A673 (cell line): ENCODE data around the gene PNLIP. TPM values are rescaled to one million over a fixed set of nuclear protein-coding genes. Genes with fewer than 3 reads are reported as not detected.

Source experiments
- BruUV-seq: library from RNA; stranded (reverse); fragments of 400-500 nt; replicated peaks from 2 replicates; lab custom pipeline; 2021; lab: Mats Ljungman, UMichigan
- CTCF ChIA-PET: fragments of 300-600 bp; sonication (Branson Sonifier 250); formaldehyde crosslinking; loops from one replicate; lab custom pipeline; 2022; ENCODE audit warnings: antibody characterized with exemption; lab: Charles Lee
- POLR2A ChIA-PET: fragments of 300-600 bp; sonication (Branson Sonifier 250); formaldehyde crosslinking; loops from one replicate; lab custom pipeline; 2022; ENCODE audit warnings: antibody characterized with exemption; ENCODE audit not compliant: low non-redundant PET; lab: Charles Lee
- DNase-seq: peaks from one replicate; pipeline ENCODE4 v3.0.0-alpha.2; 2015; ENCODE audit warnings: low spot score
- H3K27ac ChIP-seq: fragments of 200-600 bp; sonication (generic); 2 replicates; pipeline ENCODE4 v1.5.1; 2016; ENCODE audit warnings: mixed run types, low read depth, mild to moderate bottlenecking, mixed read lengths, antibody characterized with exemption, low read length; ENCODE audit not compliant: poor library complexity, severe bottlenecking
- H3K27me3 ChIP-seq: fragments of 200-600 bp; sonication (generic); replicated peaks from 2 replicates; pipeline ENCODE4 v1.6.1; 2017; ENCODE audit warnings: mixed run types, low read depth, mild to moderate bottlenecking, mixed read lengths, antibody characterized with exemption, low read length; ENCODE audit not compliant: insufficient read depth, poor library complexity
- H3K36me3 ChIP-seq: fragments of 200-600 bp; sonication (generic); 2 replicates; pipeline ENCODE4 v1.6.1; 2016; ENCODE audit warnings: mixed run types, mild to moderate bottlenecking, mixed read lengths, antibody characterized with exemption, low read length; ENCODE audit not compliant: insufficient read depth, poor library complexity, severe bottlenecking
- H3K4me1 ChIP-seq: fragments of 200-600 bp; sonication (generic); 2 replicates; pipeline ENCODE4 v1.6.1; 2017; ENCODE audit warnings: mixed run types, mild to moderate bottlenecking, mixed read lengths, antibody characterized with exemption, low read length; ENCODE audit not compliant: insufficient read depth, poor library complexity, severe bottlenecking
- H3K4me3 ChIP-seq: fragments of 200-600 bp; sonication (generic); 2 replicates; pipeline ENCODE4 v1.5.1; 2016; ENCODE audit warnings: low read depth, mixed run types, mild to moderate bottlenecking, mixed read lengths, low read length; ENCODE audit not compliant: poor library complexity, severe bottlenecking
- H3K9me3 ChIP-seq: fragments of 200-600 bp; sonication (generic); 2 replicates; pipeline ENCODE4 v1.6.1; 2016; ENCODE audit warnings: mixed run types, low read depth, mild to moderate bottlenecking, mixed read lengths, antibody characterized with exemption, low read length; ENCODE audit not compliant: poor library complexity, severe bottlenecking
- EZH2 ChIP-seq: fragments of 200-600 bp; sonication (generic); IDR thresholded peaks from 2 replicates; pipeline ENCODE4 v1.6.1; 2017; ENCODE audit warnings: borderline replicate concordance, low read depth, mild to moderate bottlenecking, mixed read lengths, antibody characterized with exemption, low read length; ENCODE audit not compliant: poor library complexity, severe bottlenecking
- intact Hi-C: fragments of 100-400 bp; cut with micrococcal nuclease; formaldehyde crosslinking; loops from one replicate; pipeline ENCODE4 v1.10.0; 2022; ENCODE audit not compliant: unreplicated experiment
- total RNA-seq: library from RNA; stranded (reverse); gene quantifications from 2 replicates; pipeline ENCODE4 v1.2.3, GENCODE V29; 2021
- TF ChIP-seq, protein P1 (sequence below): fragments of 300-800, 200-600 bp; sonication (generic); conservative IDR thresholded peaks from 2 replicates; pipeline ENCODE4 v1.5.1; 2017; ENCODE audit warnings: low read depth, mild to moderate bottlenecking, antibody characterized with exemption, low read length, moderate library complexity, mixed read lengths

The PNLIP gene
- total RNA-seq, 1 experiment from 2014 or later = not detected

DNA sequence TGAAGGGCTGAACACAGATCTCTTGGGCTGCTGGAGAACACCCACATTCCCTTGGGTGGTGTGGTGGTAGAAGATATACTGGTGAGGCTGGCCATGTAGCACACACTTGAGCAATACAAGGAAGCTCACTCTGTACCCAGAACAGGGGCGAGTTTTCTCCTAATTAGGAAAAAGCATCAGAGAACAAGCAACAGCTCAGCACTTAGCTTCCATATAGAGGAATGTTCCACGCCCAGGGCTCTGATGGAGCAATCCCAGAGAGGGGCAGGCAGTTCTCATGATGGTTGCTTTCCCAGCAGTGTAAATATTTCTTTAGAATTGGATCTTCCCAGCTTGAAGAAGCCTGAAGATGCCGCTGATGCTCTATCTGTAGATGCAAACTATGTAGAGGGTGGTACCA is 21.0 kb upstream of the PNLIP start:
- intact Hi-C loops = no loop called here
- POLR2A ChIA-PET = no interaction called here
- Histone ChIP-seq H3K27me3 (no peaks in the 10 kb centered on the region), H3K9me3 (no peaks in the 10 kb centered on the region), H3K4me3 (no peak overlapping the region), H3K36me3 (no peaks in the 10 kb centered on the region), H3K27ac (no peak overlapping the region), H3K4me1 (no peaks in the 10 kb centered on the region)
- BruUV-seq = no TSS peak
- DNase-seq = no peak
- TF ChIP-seq, protein P1, sequence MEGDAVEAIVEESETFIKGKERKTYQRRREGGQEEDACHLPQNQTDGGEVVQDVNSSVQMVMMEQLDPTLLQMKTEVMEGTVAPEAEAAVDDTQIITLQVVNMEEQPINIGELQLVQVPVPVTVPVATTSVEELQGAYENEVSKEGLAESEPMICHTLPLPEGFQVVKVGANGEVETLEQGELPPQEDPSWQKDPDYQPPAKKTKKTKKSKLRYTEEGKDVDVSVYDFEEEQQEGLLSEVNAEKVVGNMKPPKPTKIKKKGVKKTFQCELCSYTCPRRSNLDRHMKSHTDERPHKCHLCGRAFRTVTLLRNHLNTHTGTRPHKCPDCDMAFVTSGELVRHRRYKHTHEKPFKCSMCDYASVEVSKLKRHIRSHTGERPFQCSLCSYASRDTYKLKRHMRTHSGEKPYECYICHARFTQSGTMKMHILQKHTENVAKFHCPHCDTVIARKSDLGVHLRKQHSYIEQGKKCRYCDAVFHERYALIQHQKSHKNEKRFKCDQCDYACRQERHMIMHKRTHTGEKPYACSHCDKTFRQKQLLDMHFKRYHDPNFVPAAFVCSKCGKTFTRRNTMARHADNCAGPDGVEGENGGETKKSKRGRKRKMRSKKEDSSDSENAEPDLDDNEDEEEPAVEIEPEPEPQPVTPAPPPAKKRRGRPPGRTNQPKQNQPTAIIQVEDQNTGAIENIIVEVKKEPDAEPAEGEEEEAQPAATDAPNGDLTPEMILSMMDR = no peak
- CTCF ChIA-PET = interaction anchor here (0.7 kb wide), 1 partner anchor 54 kb away, joined by 3 read pairs; no protein-coding TSS in a partner anchor

DNA sequence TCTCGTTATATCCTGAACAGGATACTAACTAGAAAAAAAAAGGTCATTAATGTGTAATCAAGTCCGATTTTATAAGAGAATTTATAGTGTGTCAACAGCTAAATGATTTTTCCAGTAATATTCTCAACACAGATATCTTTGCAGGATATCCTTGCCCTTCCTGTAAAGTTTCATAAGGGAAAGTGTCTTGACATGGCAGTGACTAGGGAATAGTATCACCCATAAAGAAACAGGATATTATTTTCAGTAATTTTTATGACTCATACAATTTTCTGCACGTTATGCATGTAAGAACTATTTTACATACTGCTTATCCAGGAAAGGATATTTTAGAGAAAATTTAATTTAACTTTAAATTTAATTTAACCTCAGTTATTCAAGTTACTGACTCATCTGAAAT is 19.5 kb upstream of the PNLIP start:
- intact Hi-C loops = no loop called here
- no peak for DNase-seq
- no peaks in the 10 kb centered on the region for H3K27me3 ChIP-seq
- H3K4me1 ChIP-seq = no peaks in the 10 kb centered on the region
- no peak overlapping the region for H3K27ac ChIP-seq
- H3K9me3 ChIP-seq = no peaks in the 10 kb centered on the region
- no peak overlapping the region for H3K4me3 ChIP-seq
- no peaks in the 10 kb centered on the region for H3K36me3 ChIP-seq
- ChIA-PET POLR2A (no interaction called here), CTCF (no interaction called here)
- TF ChIP-seq, protein P1 = no peak
- TF ChIP-seq EZH2 = no peak
- BruUV-seq = no TSS peak

DNA sequence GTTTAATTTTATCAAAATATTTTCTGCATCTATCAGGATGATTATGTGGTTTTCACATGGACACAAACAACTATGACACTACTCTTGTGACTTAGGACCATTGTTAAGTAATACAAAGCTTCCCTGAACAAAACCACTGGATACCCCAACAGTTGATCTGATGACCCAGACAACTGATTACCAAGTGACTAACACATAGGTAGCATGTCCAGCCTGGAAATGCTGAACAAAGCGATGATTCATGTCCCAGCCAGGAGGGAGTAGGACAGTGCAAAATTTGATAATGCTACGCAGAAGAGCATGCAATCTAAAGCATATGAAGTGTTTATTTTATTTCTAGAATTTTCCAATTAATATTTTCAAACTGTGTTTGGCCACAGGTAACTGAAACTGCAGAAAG is 8.9 kb upstream of the PNLIP start:
- intact Hi-C loops = no loop called here
- POLR2A ChIA-PET = no interaction called here
- H3K4me1 ChIP-seq = no peaks in the 10 kb centered on the region
- DNase-seq = no peak
- no peak overlapping the region for H3K27ac ChIP-seq
- CTCF ChIA-PET = no interaction called here
- no TSS peak for BruUV-seq
- H3K4me3 ChIP-seq = no peak overlapping the region
- H3K27me3 ChIP-seq = peaks cover 6% of the 10 kb centered on the region
- TF ChIP-seq, protein P1 = no peak
- TF ChIP-seq EZH2 = no peak
- H3K36me3 ChIP-seq = no peaks in the 10 kb centered on the region
- H3K9me3 ChIP-seq = no peaks in the 10 kb centered on the region
